Choroid plexus epithelial cell (primary cell): Measurements from ENCODE around the gene TRIM59.

Source experiments
- DNase-seq: peaks from one replicate; pipeline ENCODE4 v3.0.0-alpha.2; 2010; ENCODE audit warnings: low read depth
- H3K4me3 ChIP-seq: 2 replicates; pipeline ENCODE4 v1.5.1; 2011; ENCODE audit warnings: low read depth, mild to moderate bottlenecking, control low read depth, low read length, moderate library complexity
- CTCF ChIP-seq: conservative IDR thresholded peaks from 2 replicates; pipeline ENCODE4 v1.5.1; 2011; ENCODE audit warnings: low read depth, mild to moderate bottlenecking, control low read depth, inconsistent platforms, low read length, moderate library complexity

Gene TRIM59

GRCh38 chr3:160392798-160393197 is 56.8 kb downstream of the TRIM59 start:
- no peak for DNase-seq
- TF ChIP-seq CTCF: no peak

GRCh38 chr3:160390565-160391138 is 58.9 kb downstream of the TRIM59 start:
- DNase-seq: no peak
- TF ChIP-seq CTCF: no peak
- no peak overlapping the region for H3K4me3 ChIP-seq

More at GRCh38 chr3:160392798-160393197, 56.8 kb downstream of the TRIM59 start:
- H3K4me3 ChIP-seq: no peak overlapping the region
